Body of pancreas (tissue), 4 donors: ENCODE results near the gene RSBN1L. TPM values are rescaled to one million over a fixed set of nuclear protein-coding genes. Genes with fewer than 3 reads are reported as not detected.
A peak's percentile ranks its signal among the peaks of the same experiment; 100 is the strongest.

Experiments
- ATAC-seq: fragments of 150-250 bp; one replicate; pipeline ENCODE4 v1.9.1; 2016
- DNase-seq, 4 donors: peaks; one replicate each; pipeline ENCODE4 v3.0.0-alpha.2; 2019
- H3K27ac ChIP-seq, 4 donors: fragments of 200-600 bp; sonication (generic); 1 replicate in 3 of 4; 2 replicates in 1 of 4; pipeline versions ENCODE4 v1.5.1 to v1.6.1; 2016 to 2019; ENCODE audit warnings: mild to moderate bottlenecking in 1 of 4, mixed read lengths in 1 of 4, moderate library complexity in 1 of 4
- H3K27me3 ChIP-seq, 2 donors: fragments of 200-600 bp; sonication (generic); one replicate each; pipeline ENCODE4 v1.6.0; 2016; ENCODE audit warnings: mild to moderate bottlenecking in 1 of 2
- H3K36me3 ChIP-seq, 2 donors: fragments of 200-600 bp; sonication (generic); replicated peaks in 1 of 2; 2 replicates each; pipeline ENCODE4 v1.5.1; 2016; ENCODE audit warnings: low read depth in 2 of 2; ENCODE audit not compliant: insufficient read depth in 1 of 2
- H3K4me1 ChIP-seq: fragments of 200-600 bp; sonication (generic); one replicate; pipeline ENCODE4 v1.6.0; 2016
- H3K4me3 ChIP-seq, 2 donors: fragments of 200-600 bp; sonication (generic); 1 replicate in 1 of 2; 2 replicates in 1 of 2; pipeline ENCODE4 v1.5.1; 2016 to 2019
- H3K9me3 ChIP-seq, 3 donors: fragments of 200-600 bp; sonication (generic); 1 replicate in 2 of 3; 2 replicates in 1 of 3; pipeline ENCODE4 v1.5.1; 2016
- CTCF ChIP-seq, 7 experiments: fragments of 450-650 bp in 4 of 7; fragments of 200-600 bp in 3 of 7; sonication (generic) in 3 of 7; IDR thresholded peaks; one replicate each; pipeline ENCODE4 v1.5.1; 2016 to 2019; ENCODE audit warnings: antibody characterized with exemption in 7 of 7
- POLR2A ChIP-seq, 3 donors: fragments of 450-650 bp; IDR thresholded peaks; one replicate each; pipeline ENCODE4 v1.6.1; 2016; ENCODE audit warnings: antibody characterized with exemption in 3 of 3, mild to moderate bottlenecking in 2 of 3
- WGBS, 2 donors: methylation state at CpG; one replicate each; pipeline ENCODE4 v1.1.5; 2017; 5-methylcytosine and 5-hydroxymethylcytosine counted together
- intact Hi-C: fragments of 100-400 bp; cut with DNase I; formaldehyde crosslinking; loops from one replicate; pipeline ENCODE4 v1.15.1; 2023
- total RNA-seq, 2 donors: library from RNA; depleted of rRNA; stranded (reverse); fragments of >200 nt; gene quantifications; one replicate each; pipeline ENCODE4 v1.1.0, GENCODE V29; 2016

The RSBN1L gene
- total RNA-seq, 2 donors from 2014 or later: 15.8 to 16.2 TPM

GRCh38 chr7:77757589-77757988 lies 61.3 kb downstream of the RSBN1L start:
- no peak for TF ChIP-seq POLR2A (IDR thresholded peaks at IDR 0.05)
- TF ChIP-seq CTCF (IDR thresholded peaks at IDR 0.05): no peak
- WGBS, 2 donors: 8 to 9% methylated on average over 1 of the region's 1 CpG
- no peak for ATAC-seq
- Histone ChIP-seq H3K4me3 (no peak overlapping the region), H3K36me3 (no peaks in the 10 kb centered on the region), H3K27ac (no peak overlapping the region), H3K9me3 (no peaks in the 10 kb centered on the region), H3K27me3 (no peaks in the 10 kb centered on the region), H3K4me1 (peaks cover 36% of the 10 kb centered on the region)
- no peak for DNase-seq
- intact Hi-C loops: no loop called here

GRCh38 chr7:77759294-77759889 lies 63.1 kb downstream of the RSBN1L start:
- H3K36me3 ChIP-seq: no peaks in the 10 kb centered on the region
- H3K4me1 ChIP-seq: peaks cover 45% of the 10 kb centered on the region
- peak; percentile 68 to 81 (median 74) for DNase-seq
- intact Hi-C loops: no loop called here
- 0% methylated on average over 3 of the region's 3 CpGs for WGBS, 2 donors
- peak; percentile 35 to 88 (median 84) for TF ChIP-seq CTCF (IDR thresholded peaks at IDR 0.05)
- no peak for TF ChIP-seq POLR2A (IDR thresholded peaks at IDR 0.05)
- H3K27me3 ChIP-seq: no peaks in the 10 kb centered on the region
- ATAC-seq: peak; percentile 86
- peak overlapping the region in 2 of 4 donors; percentile 39 to 69 for H3K27ac ChIP-seq
- H3K9me3 ChIP-seq: no peaks in the 10 kb centered on the region
- no peak overlapping the region for H3K4me3 ChIP-seq

DNA sequence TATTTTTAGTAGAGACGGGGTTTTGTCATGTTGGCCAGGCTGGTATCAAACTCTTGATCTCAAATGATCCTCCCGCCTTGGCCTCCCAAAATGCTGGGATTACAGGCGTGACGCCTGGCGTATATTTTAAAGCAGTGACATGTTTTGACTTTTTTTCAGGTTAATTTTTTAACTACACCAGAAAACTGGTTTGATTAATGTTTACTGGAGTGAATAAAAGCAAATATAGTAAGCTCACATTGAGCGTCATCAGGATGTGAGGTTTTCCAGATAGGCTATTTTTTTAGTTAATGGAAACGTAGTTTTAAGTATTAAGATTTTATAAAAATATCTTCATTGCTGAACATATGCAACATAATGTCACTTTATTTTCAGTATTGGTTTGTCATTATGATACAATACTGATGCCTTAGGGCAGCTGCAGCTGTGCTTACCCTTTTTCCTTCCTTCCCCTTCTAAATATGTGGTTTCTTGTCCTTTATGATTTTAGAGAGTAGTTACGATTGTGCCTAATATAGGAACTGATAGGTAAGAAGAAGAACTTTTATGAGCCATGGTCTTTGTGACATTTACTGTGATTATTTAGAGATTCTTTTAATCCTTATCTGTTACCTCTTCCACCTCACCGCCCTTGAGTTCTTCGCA lies 64.7 kb downstream of the RSBN1L start:
- Histone ChIP-seq H3K36me3 (no peaks in the 10 kb centered on the region), H3K27me3 (no peaks in the 10 kb centered on the region), H3K9me3 (no peaks in the 10 kb centered on the region), H3K4me3 (no peak overlapping the region), H3K27ac (peak overlapping the region; percentile 25 to 69 (median 54)), H3K4me1 (peaks cover 51% of the 10 kb centered on the region)
- DNase-seq (no peak), ATAC-seq (no peak)
- intact Hi-C loops: no loop called here
- TF ChIP-seq CTCF (IDR thresholded peaks at IDR 0.05) (peak in 1 of 7 experiments; percentile 11), POLR2A (IDR thresholded peaks at IDR 0.05) (no peak)
- WGBS, 2 donors: 23 to 34% methylated on average over 10 of the region's 10 CpGs

DNA sequence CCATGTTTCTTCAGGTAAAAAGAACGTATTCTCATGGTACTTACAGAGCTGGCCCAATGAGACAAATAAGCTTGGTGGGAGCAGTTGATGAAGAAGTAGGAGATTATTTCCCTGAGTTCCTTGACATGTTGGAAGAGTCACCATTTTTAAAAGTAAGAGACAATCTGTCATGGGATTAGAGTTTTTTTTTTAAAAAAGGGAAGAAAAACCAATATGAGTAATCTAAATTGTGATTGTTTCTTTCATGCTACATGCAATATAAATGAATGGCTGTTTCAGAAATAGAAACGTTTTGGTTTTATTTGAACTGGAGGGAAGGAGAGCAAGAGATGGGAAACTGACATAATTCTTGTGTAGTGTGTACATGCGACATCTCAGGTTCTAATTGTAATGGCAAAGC lies 69.2 kb downstream of the RSBN1L start:
- WGBS, 2 donors: 61 to 66% methylated on average over 3 of the region's 3 CpGs
- no peak for ATAC-seq

More for the DNA sequence above, 69.2 kb downstream of the RSBN1L start:
- DNase-seq: no peak
- Histone ChIP-seq H3K4me3 (no peak overlapping the region), H3K27ac (no peak overlapping the region), H3K36me3 (no peaks in the 10 kb centered on the region), H3K4me1 (peaks cover 40% of the 10 kb centered on the region), H3K27me3 (no peaks in the 10 kb centered on the region), H3K9me3 (no peaks in the 10 kb centered on the region)
- intact Hi-C loops: no loop called here
- TF ChIP-seq CTCF (IDR thresholded peaks at IDR 0.05) (no peak), POLR2A (IDR thresholded peaks at IDR 0.05) (no peak)
